HL-60 (cell line): ENCODE measurements around the gene CYB5A.

Source experiments
- DNase-seq, 2 experiments: peaks; one replicate each; pipeline ENCODE4 v3.0.0-alpha.2; 2010 to 2020; ENCODE audit warnings: low read depth in 1 of 2, low spot score in 1 of 2
- H3K27ac ChIP-seq: fragments of 250-450 bp; sonication (Bioruptor Pico); replicated peaks from 2 replicates; pipeline ENCODE4 v1.5.1; 2020; ENCODE audit warnings: mild to moderate bottlenecking, moderate library complexity
- H3K27me3 ChIP-seq: fragments of 250-450 bp; sonication (Bioruptor Pico); 2 replicates; pipeline ENCODE4 v1.5.1; 2021; ENCODE audit warnings: mild to moderate bottlenecking, moderate library complexity; ENCODE audit not compliant: insufficient read depth, poor library complexity, severe bottlenecking
- H3K4me3 ChIP-seq: replicated peaks from 2 replicates; pipeline ENCODE4 v1.5.1; 2011; ENCODE audit warnings: mild to moderate bottlenecking, control low read depth, low read length; ENCODE audit not compliant: insufficient read depth
- CTCF ChIP-seq: IDR thresholded peaks from one replicate; pipeline ENCODE4 v1.5.1; 2011; ENCODE audit warnings: low read length, control low read depth, inconsistent platforms; ENCODE audit not compliant: insufficient read depth
- GABPA ChIP-seq: IDR thresholded peaks from 2 replicates; pipeline ENCODE4 v1.6.1; 2012; ENCODE audit warnings: low read depth
- POLR2AphosphoS5 ChIP-seq: IDR thresholded peaks from 2 replicates; pipeline ENCODE4 v1.6.1; 2012; ENCODE audit warnings: low read depth
- REST ChIP-seq: IDR thresholded peaks from 2 replicates; pipeline ENCODE4 v1.6.1; 2012; ENCODE audit warnings: low read depth; ENCODE audit not compliant: insufficient replicate concordance
- SPI1 ChIP-seq: IDR thresholded peaks from 2 replicates; pipeline ENCODE4 v1.6.1; 2012; ENCODE audit warnings: low read depth, mild to moderate bottlenecking, borderline replicate concordance

CYB5A gene

GRCh38 chr18:74244554-74244953 is 47.2 kb downstream of the CYB5A start:
- Histone ChIP-seq H3K4me3 (no peak overlapping the region), H3K27ac (no peak overlapping the region), H3K27me3 (peaks cover 4% of the 10 kb centered on the region)
- no peak for DNase-seq
- no peak for TF ChIP-seq POLR2AphosphoS5
- TF ChIP-seq SPI1: 0 out of 2 replicates have a peak, but pooled peaks have one; percentile 13

GRCh38 chr18:74243127-74243526 is 48.6 kb downstream of the CYB5A start:
- TF ChIP-seq CTCF: no peak
- TF ChIP-seq GABPA: no peak
- TF ChIP-seq POLR2AphosphoS5: no peak
- TF ChIP-seq REST: no peak
- no peak for TF ChIP-seq SPI1
- H3K27me3 ChIP-seq: peaks cover 4% of the 10 kb centered on the region
- H3K27ac ChIP-seq: no peak overlapping the region
- no peak overlapping the region for H3K4me3 ChIP-seq
- no peak for DNase-seq

GRCh38 chr18:74242438-74243096 is 49.2 kb downstream of the CYB5A start:
- Histone ChIP-seq H3K27me3 (peaks cover 4% of the 10 kb centered on the region), H3K4me3 (no peak overlapping the region), H3K27ac (no peak overlapping the region)
- no peak for TF ChIP-seq REST
- TF ChIP-seq SPI1: peak; percentile 91
- no peak for TF ChIP-seq POLR2AphosphoS5
- TF ChIP-seq GABPA: no peak
- no peak for TF ChIP-seq CTCF
- peak in 1 of 2 experiments; percentile 36 for DNase-seq

GRCh38 chr18:74241970-74242369 is 49.8 kb downstream of the CYB5A start:
- Histone ChIP-seq H3K27ac (no peak overlapping the region), H3K4me3 (no peak overlapping the region), H3K27me3 (peaks cover 4% of the 10 kb centered on the region)
- DNase-seq: no peak
- no peak for TF ChIP-seq CTCF
- no peak for TF ChIP-seq POLR2AphosphoS5
